Stimulated activated CD4-positive, alpha-beta T cell treated with anti-CD3 and anti-CD28 coated beads, Interleukin-2, amount 100 ng/mL, for 4 hours (primary cell): ENCODE data around the gene LTBP1.
"Not testable (repeated sequence)": the region's sequence is repeated elsewhere in the genome, so short reads cannot be mapped to it uniquely, and the experiment has no call there.

ENCODE experiments used
- DNase-seq: peaks from one replicate; pipeline ENCODE4 v3.0.0-alpha.2; 2020; ENCODE audit warnings: low read depth

Gene LTBP1

DNA sequence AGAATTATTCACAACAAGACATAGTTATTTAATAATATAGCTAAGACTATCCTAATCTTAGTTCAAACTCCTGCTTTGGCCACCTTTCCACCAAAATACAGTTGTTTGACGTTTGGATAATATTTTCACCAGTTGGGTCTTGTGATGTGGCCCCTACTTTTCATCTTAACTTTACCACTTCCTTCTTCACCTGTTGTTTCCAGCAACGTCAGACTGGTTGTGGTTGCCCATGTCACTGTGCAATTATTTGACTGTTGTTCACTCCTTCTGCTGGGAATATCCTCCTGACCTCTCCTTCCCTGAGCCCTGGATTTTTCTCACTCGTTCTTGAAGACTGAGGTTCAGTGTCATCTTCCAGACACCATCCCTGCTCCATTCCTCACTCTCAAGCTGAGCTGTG is 397.5 kb downstream of the LTBP1 start:
- DNase-seq = no peak

GRCh38 chr2:33347856-33348255 is 401.1 kb downstream of the LTBP1 start:
- no peak for DNase-seq

DNA sequence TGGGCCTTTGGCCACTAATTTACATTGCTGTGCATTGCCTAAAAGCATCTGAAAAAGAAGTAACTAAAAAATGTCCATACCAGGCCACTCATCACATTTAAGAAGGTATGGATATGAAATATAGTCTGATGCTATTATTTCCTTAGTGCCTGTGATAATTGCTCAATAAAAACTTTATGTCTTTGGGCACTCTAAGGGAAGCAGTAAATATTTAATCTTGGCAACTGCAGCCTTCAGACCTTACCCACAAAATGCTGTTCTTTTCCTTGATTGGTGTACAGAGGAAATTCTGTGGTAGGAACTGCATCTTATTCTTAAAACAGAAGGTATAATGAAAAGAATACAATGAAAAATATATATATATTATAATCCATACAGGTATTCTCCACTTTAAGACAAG is 403.9 kb downstream of the LTBP1 start:
- DNase-seq = no peak

DNA sequence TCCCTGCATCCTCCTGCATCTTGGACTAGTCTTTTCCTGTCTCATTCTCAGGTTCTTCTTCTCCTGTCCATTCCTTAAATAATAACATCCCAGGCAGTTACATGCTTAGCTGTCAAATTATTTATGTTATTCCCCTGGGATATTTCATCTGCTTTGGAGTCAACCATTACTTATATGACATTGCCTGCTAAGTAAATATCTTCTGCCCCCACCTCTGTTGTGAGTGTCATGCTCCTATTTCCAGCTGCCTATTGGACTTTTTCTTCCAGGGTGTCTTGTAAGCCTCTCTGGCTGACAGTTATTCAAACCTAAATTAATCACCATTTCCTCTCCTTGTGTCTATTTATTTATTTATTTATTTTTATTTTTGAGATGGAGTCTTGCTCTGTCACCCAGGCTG is 405.0 kb downstream of the LTBP1 start:
- no peak for DNase-seq

DNA sequence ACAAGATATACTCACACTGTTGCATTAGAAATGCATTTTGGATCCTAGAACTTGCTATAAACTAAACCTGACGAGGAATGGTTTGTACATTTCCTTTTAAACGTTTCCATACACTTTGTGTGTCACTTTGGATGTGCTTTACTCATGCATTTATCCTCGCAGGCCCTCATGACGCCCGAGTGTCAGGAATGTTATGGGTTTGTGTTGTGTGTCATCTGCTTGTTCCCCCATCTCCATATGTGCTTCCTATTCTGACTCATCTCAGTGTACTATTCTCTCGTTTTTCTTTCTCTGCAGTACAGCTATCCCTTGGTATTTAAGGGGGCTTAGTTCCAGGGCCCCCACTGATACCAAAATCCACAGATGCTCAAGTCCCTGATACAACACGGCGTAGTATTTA is 408.2 kb downstream of the LTBP1 start:
- no peak for DNase-seq

GRCh38 chr2:33358878-33359277 is 412.1 kb downstream of the LTBP1 start:
- no peak for DNase-seq

DNA sequence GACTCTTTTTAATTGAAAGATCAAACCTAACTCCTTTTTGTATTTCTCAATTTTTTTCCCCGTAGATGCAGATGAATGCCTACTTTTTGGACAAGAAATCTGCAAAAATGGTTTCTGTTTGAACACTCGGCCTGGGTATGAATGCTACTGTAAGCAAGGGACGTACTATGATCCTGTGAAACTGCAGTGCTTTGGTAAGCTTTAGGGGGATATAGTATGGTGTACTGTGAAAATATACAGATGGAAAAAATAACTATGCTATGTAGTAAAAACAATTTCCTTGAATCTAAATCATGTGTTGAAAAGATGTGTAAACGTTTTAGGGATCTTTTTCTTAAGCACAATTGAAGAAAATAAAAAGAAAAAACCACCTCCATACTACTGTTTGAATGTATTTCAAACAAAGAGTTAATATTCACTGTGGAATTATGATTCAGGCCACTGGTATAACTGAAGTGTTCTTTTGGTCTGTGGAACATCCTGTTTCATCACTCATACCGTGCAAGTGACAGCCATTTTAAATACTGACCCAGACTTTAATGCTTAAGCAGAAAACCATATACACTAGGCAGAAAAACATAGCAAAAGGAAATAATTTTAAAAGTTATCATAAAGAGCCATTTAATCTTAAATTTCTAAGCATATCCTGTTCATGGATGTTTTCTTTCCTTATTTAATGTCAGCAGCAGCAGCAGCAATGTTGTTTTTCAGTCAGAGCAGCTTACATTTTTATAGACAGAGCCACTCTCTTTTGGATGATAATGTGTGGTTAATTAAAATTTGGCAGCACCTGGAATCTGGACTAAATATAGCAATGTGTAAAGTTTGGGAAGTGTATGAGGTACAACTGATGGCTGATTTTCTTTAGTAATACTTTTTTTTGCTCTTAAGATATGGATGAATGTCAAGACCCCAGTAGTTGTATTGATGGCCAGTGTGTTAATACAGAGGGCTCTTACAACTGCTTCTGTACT is 416.9 kb downstream of the LTBP1 start:
- no peak for DNase-seq

- DNase-seq = no peak
These were observed 418.7 kb downstream of the LTBP1 start for GRCh38 chr2:33365264-33365970.

DNA sequence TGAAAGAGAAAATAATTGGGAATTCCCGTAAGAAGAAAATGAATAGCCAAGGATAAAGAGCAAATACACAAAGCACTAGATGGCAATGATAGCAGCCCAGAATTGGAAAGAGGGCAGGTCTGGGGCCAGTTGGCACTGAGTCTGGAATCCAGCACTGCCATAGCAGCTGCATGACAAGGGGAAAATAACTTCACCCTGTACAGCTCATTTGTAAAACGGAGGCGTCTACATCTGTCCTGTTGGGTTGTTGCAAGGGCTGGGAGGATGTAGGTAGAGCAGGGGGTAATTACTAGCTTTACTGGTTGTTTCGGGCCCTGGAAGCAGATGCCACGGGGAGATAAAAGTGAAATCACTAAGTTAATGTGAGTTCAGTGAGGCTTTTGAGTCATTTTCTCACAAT is 419.7 kb downstream of the LTBP1 start:
- DNase-seq = no peak

DNA sequence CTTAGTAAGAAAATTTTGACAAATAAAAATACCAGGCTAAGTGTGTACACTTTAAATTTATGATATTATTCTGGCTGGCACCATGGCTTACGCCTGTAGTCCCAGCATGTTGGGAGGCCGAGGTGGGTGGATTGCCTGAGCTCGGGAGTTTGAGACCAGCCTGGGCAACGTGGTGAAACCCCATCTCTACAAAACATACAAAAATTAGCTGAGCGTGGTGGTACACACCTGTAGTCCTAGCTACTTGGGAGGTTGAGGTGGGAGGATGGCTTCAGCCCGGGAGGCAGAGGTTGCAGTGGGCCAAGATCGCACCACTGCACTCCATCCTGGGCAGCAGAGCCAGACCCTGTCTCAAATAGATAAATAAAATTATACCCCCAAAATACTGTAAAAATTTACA is 421.8 kb downstream of the LTBP1 start:
- DNase-seq = not testable (repeated sequence)

DNA sequence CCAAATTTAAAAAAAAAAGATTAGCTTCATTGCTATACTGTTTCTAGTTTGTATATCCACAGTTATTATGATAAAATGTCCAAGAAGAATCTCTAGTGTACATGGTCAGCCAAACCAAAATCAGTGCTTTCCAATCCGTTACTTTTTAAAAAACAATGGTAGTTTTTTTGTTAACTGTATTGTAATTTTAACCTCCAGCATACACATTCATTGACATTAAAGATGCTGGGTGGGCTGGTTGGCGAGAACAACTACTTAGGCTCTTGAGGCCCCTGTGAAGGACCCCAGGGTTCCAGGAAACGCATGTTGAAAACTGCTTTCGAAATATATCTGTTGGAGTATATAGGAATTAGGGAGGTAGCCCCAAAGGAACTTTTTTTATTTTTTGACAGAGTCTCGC is 422.4 kb downstream of the LTBP1 start:
- DNase-seq = no peak

DNA sequence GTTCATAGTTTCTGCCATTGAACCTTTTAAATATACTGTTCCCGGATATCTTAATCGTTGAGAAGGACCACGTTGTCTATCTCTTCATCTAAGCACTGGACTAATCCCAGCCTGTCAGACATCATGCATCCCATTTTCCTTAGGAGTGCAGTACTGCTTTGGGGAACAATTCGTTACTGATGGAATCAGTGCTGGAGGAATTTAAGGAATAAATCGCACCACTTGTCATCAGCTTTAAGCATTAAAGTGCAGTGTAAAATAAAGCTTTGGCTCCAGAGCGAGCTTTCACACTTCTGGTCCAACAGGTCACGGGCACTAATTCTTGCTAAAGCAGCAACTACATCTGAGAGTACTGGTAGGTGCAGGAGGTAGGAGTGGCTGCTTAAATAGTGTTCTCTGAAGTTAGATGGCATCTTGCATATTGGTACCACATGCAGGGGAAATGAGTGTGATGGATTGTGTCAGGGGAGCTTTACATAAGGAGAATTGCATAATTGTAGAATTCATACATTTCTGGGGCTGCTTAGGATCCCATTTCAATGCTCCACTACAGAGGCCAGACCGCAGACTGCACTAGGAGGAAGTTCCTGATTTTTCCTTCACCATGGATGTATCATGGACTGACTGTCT is 424.0 kb downstream of the LTBP1 start:
- no peak for DNase-seq

DNA sequence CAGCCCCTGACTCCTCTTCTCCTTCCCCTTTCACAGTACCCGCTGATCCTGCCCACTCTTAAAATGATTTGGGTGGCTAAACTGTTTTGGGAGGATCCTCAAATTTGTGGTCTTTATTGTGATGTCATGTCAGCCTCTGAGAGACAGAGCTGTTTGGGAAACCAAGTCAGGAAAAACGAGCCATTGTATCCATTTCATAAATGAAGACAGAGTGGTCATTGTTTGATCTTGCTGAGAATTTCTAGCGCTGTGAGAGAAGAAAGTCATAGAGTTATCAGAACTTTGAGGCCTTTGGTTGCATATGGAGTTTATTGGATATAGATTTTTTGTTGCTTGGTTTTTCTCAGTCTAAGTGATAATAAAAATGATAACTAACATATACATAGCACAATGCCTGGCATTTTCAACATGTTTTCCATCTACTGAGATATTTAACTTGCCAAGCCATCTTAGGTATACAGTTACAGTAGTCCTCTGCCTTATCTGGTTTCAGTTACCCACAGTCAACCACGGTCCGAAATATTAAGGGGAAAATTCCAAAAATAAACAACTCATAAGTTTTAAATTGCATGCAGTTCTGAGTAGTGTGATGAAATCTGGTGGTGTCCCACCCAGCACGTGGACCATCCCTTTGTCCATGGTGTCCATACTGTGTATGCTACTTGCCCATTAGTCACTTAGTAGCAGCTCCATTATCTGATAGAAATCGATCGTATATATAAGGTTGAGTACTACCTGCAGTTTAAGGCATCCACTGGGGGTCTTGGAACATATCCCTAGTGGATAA is 424.7 kb downstream of the LTBP1 start:
- DNase-seq = no peak

DNA sequence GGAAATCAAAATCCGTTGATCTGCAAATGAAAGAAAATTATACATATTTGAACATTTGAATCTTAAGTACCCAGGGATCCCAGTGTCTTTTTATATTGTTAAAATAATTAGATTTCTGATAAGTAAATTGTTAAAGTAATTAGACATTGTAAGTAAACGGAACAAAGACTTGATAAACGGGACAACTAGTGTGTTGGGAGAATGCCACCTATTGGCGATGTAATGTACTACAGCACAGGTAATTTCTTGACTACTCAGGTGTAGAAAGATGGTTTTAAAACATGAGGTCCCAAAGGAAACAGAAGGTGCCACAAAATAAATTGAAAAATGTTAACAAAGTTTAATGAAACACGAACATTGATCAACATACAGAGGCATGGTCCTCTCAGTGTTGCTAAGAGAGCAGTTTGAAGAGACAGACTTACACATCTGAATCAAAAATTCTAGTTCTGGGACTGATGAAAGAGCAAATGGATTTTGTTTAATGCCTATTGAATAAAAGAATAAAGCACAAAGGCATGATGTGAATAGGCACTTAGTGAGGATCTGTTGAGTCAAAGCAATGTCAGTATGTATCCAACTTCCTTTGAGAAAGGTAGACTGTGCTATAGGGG is 426.3 kb downstream of the LTBP1 start:
- no peak for DNase-seq

DNA sequence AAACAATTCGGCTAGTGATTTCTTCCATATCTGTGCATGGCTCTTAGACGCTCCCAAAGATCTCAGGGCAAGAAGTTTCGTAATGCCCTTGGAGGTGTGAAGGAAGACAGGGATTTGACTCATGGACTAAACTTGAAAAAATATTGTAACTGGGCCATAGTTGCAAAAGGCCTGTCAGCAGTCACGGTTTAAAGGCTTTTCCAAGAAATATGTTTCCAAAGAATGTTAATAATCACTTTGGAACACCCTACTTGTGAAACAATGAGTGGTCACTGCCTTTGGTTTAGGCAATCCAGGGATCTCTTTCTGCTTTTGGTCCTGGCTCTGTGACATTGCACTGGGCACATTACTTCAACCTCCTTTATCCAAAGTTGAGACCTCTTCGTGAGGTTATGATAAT is 427.2 kb downstream of the LTBP1 start:
- no peak for DNase-seq

DNA sequence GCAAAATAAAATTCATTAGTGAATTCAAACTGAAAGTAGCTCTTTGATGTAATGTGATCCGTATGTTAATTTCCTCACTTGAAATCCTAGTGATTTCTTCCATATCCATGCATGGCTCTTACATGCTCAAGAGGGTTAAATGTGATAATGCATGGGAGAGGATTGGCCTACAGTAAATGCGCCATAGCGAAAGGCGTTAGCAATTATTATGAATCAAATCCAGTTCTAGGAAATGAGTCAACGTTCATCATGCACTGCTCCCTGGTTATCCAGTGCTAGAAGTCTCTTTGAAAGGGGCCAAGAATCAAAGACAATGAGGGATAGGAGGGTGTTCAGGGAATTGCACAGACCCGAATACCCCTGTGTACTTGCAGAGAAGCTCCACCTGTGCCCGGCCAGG is 428.3 kb downstream of the LTBP1 start:
- no peak for DNase-seq

GRCh38 chr2:33377048-33377447 is 430.3 kb downstream of the LTBP1 start:
- DNase-seq = no peak

DNA sequence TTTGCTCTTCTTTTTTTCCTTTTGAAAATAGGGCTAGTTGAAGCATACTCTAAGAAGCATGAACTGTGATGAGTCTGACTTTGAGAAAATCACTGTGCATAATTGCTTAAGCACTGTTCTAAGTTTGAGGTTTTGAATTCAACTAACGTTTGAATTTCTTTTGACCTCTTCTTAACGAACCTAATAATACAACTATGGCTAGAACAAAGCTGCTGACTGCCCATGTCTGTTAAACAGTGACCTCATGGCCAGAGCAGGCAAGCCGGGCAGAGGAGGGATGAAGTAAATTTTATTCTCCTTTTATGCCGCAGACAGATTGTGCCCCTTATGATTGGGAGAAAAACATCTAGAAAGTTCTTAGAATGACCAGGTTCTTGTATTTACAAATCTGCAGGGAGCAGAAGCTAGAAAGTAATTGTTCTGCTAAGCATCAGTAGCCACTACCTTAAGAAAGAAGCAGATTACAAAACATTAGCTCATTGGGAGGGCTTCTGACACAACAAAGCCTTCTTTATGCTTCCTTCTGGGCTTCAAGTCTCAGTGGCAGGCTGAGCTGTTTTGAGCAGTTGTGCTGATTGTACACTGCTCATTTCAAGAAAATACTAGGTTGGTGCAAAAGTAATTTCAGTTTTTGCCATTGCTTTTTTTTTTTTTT is 431.9 kb downstream of the LTBP1 start:
- no peak for DNase-seq

DNA sequence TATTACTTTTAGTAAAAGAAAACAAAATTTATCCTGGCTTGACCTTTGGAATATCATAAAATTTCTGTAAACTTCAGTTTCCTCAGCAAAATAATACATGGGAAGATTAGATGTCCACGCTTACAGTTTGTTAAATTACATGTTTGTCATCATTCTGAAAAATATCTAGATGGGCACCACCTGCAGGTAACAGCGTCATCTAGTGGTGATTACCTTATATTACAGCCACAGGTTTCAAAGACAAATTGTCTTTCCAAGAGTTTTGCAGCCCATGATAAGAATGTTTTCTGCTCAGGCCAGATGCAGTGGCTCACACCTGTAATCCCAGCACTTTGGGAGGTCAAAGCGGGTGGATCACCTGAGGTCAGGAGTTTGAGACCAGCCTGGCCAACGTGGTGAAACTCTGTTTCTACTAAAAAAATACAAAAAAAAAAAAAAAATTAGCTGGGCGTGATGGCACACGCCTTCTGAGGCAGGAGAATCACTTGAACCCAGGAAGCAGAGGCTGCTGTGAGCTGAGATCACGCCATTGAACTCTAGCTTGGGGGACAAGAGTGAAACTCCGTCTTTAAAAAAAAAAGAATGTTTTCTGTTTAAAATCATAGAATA is 433.4 kb downstream of the LTBP1 start:
- no peak for DNase-seq

GRCh38 chr2:33380719-33381118 is 434.0 kb downstream of the LTBP1 start:
- no peak for DNase-seq
